Bronchial epithelial cell (primary cell): Measurements from ENCODE around the gene NALCN. TPM values are rescaled to one million over a fixed set of nuclear protein-coding genes. Genes with fewer than 3 reads are reported as not detected.
A peak's percentile ranks its signal among the peaks of the same experiment; 100 is the strongest.

ENCODE experiments used
- DNase-seq: peaks from one replicate; pipeline ENCODE4 v3.0.0-alpha.2; 2010; ENCODE audit warnings: low read depth
- FAIRE-seq: peaks from 2 replicates; lab custom pipeline; 2011; peaks lifted over from hg19 to GRCh38; lab: Jason Lieb, UNC
- H3K27me3 ChIP-seq: 2 replicates; pipeline ENCODE4 v1.5.1; 2011; ENCODE audit warnings: low read length; ENCODE audit not compliant: control insufficient read depth, insufficient read depth
- H3K36me3 ChIP-seq: 2 replicates; pipeline ENCODE4 v1.5.1; 2011; ENCODE audit warnings: low read length; ENCODE audit not compliant: control insufficient read depth, insufficient read depth
- H3K4me3 ChIP-seq: 2 replicates; pipeline ENCODE4 v1.5.1; 2011; ENCODE audit warnings: mild to moderate bottlenecking, low read depth, low read length, control low read depth
- total RNA-seq: library from RNA; depleted of rRNA; stranded (reverse); fragments of >200 nt; gene quantifications from 2 replicates; pipeline ENCODE4 v1.2.1, GENCODE V29; 2014
- TF ChIP-seq, protein P1 (sequence below): IDR thresholded peaks from 2 replicates; pipeline ENCODE4 v1.5.1; 2011; ENCODE audit warnings: mild to moderate bottlenecking, moderate library complexity, low read length, control low read depth, inconsistent platforms; ENCODE audit not compliant: insufficient read depth, severe bottlenecking

Gene NALCN
- total RNA-seq, 1 donor from 2014 or later = 0.26 TPM

DNA sequence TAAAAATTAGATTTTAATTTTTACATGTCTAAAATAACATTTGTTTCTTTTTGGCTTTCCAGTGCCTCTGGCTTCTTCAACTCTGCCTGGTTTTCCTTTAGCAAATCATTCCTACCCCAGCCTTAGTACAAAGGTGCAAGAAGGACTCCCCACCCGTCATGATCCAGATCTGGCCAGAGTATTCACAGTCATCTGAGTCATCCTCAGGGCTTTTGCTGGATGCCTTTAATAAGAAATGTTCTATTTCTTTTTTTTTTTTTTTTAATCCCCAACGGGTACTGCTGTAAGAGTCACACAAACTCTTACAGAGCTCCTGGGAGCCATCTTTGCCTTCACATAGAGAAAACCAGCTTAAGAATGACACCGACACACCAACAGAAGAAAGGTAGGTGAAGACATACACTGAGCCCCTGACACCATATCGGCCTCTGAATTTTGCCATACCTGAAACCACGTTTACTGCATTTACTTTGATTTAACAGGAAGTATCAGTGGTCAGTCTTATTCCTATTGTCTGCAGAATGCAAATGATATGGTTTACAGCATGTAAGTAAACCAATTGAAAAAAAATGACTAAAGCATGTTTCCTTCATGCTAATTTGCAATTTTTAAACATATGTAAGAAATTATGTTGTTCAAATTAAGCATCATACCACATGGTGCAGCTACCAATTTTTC is 184.4 kb downstream of the NALCN start:
- Histone ChIP-seq H3K36me3 (no peaks in the 10 kb centered on the region), H3K4me3 (no peak overlapping the region), H3K27me3 (no peaks in the 10 kb centered on the region)
- TF ChIP-seq, protein P1, sequence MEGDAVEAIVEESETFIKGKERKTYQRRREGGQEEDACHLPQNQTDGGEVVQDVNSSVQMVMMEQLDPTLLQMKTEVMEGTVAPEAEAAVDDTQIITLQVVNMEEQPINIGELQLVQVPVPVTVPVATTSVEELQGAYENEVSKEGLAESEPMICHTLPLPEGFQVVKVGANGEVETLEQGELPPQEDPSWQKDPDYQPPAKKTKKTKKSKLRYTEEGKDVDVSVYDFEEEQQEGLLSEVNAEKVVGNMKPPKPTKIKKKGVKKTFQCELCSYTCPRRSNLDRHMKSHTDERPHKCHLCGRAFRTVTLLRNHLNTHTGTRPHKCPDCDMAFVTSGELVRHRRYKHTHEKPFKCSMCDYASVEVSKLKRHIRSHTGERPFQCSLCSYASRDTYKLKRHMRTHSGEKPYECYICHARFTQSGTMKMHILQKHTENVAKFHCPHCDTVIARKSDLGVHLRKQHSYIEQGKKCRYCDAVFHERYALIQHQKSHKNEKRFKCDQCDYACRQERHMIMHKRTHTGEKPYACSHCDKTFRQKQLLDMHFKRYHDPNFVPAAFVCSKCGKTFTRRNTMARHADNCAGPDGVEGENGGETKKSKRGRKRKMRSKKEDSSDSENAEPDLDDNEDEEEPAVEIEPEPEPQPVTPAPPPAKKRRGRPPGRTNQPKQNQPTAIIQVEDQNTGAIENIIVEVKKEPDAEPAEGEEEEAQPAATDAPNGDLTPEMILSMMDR = no peak
- FAIRE-seq (no peak), DNase-seq (no peak)

DNA sequence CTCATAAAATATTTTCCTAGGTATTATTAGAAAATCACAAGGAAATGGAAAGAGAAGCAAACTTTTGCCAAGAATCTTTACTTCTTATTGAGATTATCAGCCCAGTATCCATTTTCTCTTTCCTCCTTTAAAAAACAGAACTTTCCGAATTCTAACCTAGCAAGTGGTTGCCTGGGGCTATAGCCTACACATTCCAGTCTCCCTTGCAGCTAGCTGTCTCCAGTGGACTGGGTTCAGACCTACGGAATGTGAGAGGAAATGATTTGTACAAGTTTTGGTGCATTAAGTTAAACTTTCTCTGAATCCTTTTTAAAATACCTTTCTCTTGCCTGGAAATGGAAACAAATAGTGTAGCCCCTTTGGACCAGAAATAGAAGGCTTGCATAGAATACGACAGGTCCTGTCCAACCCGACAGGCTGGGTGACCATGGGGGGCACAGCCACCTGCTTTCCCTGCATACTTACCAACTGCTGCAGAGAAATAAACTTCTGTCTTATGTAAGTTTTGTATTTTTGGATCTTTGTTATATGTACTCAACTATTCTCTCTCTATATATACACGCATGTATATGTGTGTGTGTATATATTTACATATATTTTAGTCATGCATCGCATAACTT is 185.9 kb downstream of the NALCN start:
- no peak for FAIRE-seq
- TF ChIP-seq, protein P1 = no peak

DNA sequence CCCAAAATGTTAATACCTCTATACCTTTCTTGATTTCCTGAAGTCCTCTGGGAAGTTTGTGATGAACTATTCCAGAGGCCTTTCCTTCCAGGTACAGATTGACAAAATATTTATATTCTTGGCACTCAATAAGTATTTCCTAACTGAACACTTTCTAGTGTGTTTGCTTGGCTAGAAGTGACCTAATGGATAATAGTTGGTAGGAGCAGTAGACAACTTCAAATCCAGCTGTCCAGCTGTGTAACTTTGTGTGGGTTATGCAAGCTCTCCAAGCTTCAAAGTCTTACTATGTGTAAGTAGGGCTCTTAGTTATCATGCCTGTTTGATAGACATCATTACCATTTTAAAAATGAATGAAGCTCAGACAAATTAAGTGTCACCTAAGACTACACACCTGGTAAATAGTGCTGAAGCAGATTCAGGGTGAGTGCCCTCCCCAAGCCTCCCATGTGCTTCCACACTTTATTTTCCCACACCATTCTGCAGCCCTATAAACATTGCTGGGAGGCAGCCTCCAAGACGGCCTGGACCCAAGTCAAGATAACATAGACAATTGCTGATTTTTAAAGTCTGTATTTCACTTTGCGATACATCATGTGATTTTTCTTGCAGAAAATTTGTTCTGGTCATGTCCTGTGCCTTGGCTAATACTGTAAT is 196.6 kb downstream of the NALCN start:
- DNase-seq = no peak
- TF ChIP-seq, protein P1 = no peak
- Histone ChIP-seq H3K4me3 (no peak overlapping the region), H3K36me3 (no peaks in the 10 kb centered on the region), H3K27me3 (no peaks in the 10 kb centered on the region)
- no peak for FAIRE-seq

More for the DNA sequence above, 185.9 kb downstream of the NALCN start:
- Histone ChIP-seq H3K36me3 (no peaks in the 10 kb centered on the region), H3K4me3 (no peak overlapping the region), H3K27me3 (no peaks in the 10 kb centered on the region)
- DNase-seq = no peak

- DNase-seq (peak; percentile 72), FAIRE-seq (no peak)
- H3K4me3 ChIP-seq = no peak overlapping the region
These were observed 197.8 kb downstream of the NALCN start for GRCh38 chr13:101218484-101218883.

GRCh38 chr13:101217086-101217485 is 199.2 kb downstream of the NALCN start:
- no peaks in the 10 kb centered on the region for H3K27me3 ChIP-seq
- no peak overlapping the region for H3K4me3 ChIP-seq
- DNase-seq (no peak), FAIRE-seq (no peak)
- TF ChIP-seq, protein P1 = no peak
- no peaks in the 10 kb centered on the region for H3K36me3 ChIP-seq

More at GRCh38 chr13:101218484-101218883, 197.8 kb downstream of the NALCN start:
- TF ChIP-seq, protein P1 = no peak
- Histone ChIP-seq H3K36me3 (no peaks in the 10 kb centered on the region), H3K27me3 (no peaks in the 10 kb centered on the region)
